Colonic mucosa (tissue), 4 donors: ENCODE results near the gene RIMBP2. TPM values are rescaled to one million over a fixed set of nuclear protein-coding genes. Genes with fewer than 3 reads are reported as not detected.

Experiments used
- DNase-seq: peaks from one replicate; pipeline ENCODE4 v3.0.0-alpha.2; 2020
- H3K27ac ChIP-seq: fragments of 200-600 bp; one replicate; pipeline ENCODE4 v1.8.0; 2021
- H3K27me3 ChIP-seq: fragments of 200-600 bp; one replicate; pipeline ENCODE4 v1.8.0; 2021
- H3K36me3 ChIP-seq: fragments of 200-600 bp; one replicate; pipeline ENCODE4 v1.8.0; 2021
- H3K4me1 ChIP-seq: fragments of 200-600 bp; one replicate; pipeline ENCODE4 v1.8.0; 2021; ENCODE audit warnings: mild to moderate bottlenecking
- H3K4me3 ChIP-seq: fragments of 200-600 bp; one replicate; pipeline ENCODE4 v1.8.0; 2021
- H3K9ac ChIP-seq, 2 donors: one replicate each; pipeline ENCODE4 v1.7.0; 2013; ENCODE audit warnings: control low read depth in 2 of 2, low read depth in 2 of 2, low read length in 2 of 2
- H3K9me3 ChIP-seq: fragments of 200-600 bp; one replicate; pipeline ENCODE4 v1.8.0; 2021
- CTCF ChIP-seq: fragments of 200-600 bp; IDR thresholded peaks from one replicate; pipeline ENCODE4 v1.8.0; 2022; ENCODE audit warnings: antibody characterized with exemption, mild to moderate bottlenecking
- intact Hi-C: fragments of 100-400 bp; cut with DNase I; formaldehyde crosslinking; loops from one replicate; pipeline ENCODE4 v1.14.1; 2022
- total RNA-seq, 2 donors: library from RNA; stranded (reverse); fragmentation: NEBNext Ultra II Directional in 1 of 2; extraction: Animal tissue kit (Norgen Biotek cat#: 25700) in 1 of 2; gene quantifications; one replicate each; pipeline ENCODE4 v1.2.1, GENCODE V29; 2021
- donor health status: healthy.
- donor health status: DM: no; HTN: no; CAD: no.
- donor health status: DM: no; HTN: no; CAD: no.

RIMBP2 gene
- total RNA-seq, 2 donors from 2014 or later = 4.8 to 5.6 TPM

- no peaks in the 10 kb centered on the region for H3K4me1 ChIP-seq
- no peak overlapping the region for H3K4me3 ChIP-seq
- no peak for TF ChIP-seq CTCF
- H3K27ac ChIP-seq = no peak overlapping the region
- no peaks in the 10 kb centered on the region for H3K9me3 ChIP-seq
- no peaks in the 10 kb centered on the region for H3K36me3 ChIP-seq
- H3K9ac ChIP-seq = no peak overlapping the region
- intact Hi-C loops = no loop called here
- DNase-seq = no peak
- no peaks in the 10 kb centered on the region for H3K27me3 ChIP-seq
Measured at GRCh38 chr12:130456375-130457199, 259.5 kb downstream of the RIMBP2 start.

GRCh38 chr12:130455161-130455560 lies 260.9 kb downstream of the RIMBP2 start:
- no peak for DNase-seq
- no peak for TF ChIP-seq CTCF
- no peaks in the 10 kb centered on the region for H3K4me1 ChIP-seq
- no peaks in the 10 kb centered on the region for H3K36me3 ChIP-seq
- H3K27ac ChIP-seq = no peak overlapping the region
- H3K9me3 ChIP-seq = no peaks in the 10 kb centered on the region
- no peaks in the 10 kb centered on the region for H3K27me3 ChIP-seq
- H3K4me3 ChIP-seq = no peak overlapping the region
- intact Hi-C loops = no loop called here
- no peak overlapping the region for H3K9ac ChIP-seq

- TF ChIP-seq CTCF = no peak
- Histone ChIP-seq H3K27ac (no peak overlapping the region), H3K9ac (no peak overlapping the region), H3K4me1 (no peaks in the 10 kb centered on the region), H3K9me3 (no peaks in the 10 kb centered on the region), H3K27me3 (no peaks in the 10 kb centered on the region), H3K4me3 (no peak overlapping the region), H3K36me3 (no peaks in the 10 kb centered on the region)
- intact Hi-C loops = no loop called here
- DNase-seq = no peak
Measured at GRCh38 chr12:130454296-130454695, 261.8 kb downstream of the RIMBP2 start.

- no peaks in the 10 kb centered on the region for H3K9me3 ChIP-seq
- DNase-seq = no peak
- H3K4me1 ChIP-seq = no peaks in the 10 kb centered on the region
- TF ChIP-seq CTCF = no peak
- H3K4me3 ChIP-seq = no peak overlapping the region
- no peak overlapping the region for H3K9ac ChIP-seq
- H3K27ac ChIP-seq = no peak overlapping the region
- intact Hi-C loops = no loop called here
- H3K36me3 ChIP-seq = no peaks in the 10 kb centered on the region
- H3K27me3 ChIP-seq = no peaks in the 10 kb centered on the region
Measured at GRCh38 chr12:130452546-130452945, 263.6 kb downstream of the RIMBP2 start.

- intact Hi-C loops = no loop called here
- DNase-seq = no peak
- Histone ChIP-seq H3K4me1 (no peaks in the 10 kb centered on the region), H3K9ac (no peak overlapping the region), H3K27ac (no peak overlapping the region), H3K27me3 (no peaks in the 10 kb centered on the region), H3K9me3 (no peaks in the 10 kb centered on the region), H3K36me3 (no peaks in the 10 kb centered on the region), H3K4me3 (no peak overlapping the region)
- TF ChIP-seq CTCF = no peak
Measured at GRCh38 chr12:130451001-130451930, 264.8 kb downstream of the RIMBP2 start.
